ENCODE results near the gene AGMO.

AGMO gene

DNA sequence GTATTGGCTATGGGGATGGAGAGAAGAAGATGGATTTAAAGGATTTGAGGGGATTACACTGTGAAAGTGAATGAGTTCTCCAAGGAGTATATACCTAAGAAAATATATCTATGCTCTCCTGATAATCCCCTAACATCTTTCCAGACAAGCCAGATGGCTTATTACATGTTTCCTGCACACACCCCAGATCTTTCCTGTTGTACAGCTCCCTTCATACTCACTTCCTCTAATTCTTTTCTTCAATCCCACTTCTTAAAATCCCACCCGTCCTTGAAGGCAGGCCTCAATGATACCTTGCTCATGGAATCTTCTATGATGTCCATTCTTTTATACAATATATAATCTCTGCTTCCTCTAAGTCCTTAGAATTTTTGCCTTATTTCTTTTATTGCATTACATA is 342.1 kb downstream of the AGMO start:
- no peak for DNase-seq (ENCODE audit: low read depth in 3 of 3)

DNA sequence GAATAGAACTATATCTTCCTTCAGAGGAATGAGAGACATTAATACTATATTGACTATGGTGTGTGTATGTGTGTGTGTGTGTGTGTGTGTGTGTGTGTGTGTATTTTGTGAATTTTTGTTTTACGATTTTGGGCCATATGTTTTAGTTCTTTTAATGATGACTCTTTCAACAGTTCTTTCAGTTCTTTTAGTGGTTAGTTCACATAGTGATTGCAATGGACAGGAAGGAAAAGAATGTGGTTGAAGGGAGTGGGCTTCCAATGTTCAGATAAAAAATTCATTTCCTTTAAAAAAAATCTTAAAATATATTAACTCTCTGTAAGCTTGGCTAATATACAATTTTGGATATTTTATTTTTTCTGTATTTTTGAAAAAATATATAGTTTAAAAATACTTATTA is 343.6 kb downstream of the AGMO start:
- no peak for DNase-seq (ENCODE audit: low read depth in 3 of 3)

DNA sequence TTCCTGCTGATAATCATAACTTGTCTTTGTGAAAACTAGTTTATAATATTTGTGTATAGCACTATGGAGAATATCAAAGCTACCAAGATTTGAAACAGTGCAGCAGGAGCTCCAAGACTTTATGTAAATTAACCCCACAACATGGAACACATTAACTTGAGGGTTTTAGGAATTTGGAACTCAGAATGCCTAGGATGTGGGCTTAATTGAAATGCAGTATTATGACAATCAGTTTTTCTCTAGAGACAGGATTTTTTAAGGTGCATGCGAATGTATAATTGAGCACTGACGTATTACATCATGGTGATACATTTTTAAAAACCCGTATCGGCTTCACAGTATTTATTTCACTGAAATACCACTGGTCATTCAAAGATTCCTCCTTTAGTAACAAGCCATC is 346.2 kb downstream of the AGMO start:
- no peak for DNase-seq (ENCODE audit: low read depth in 3 of 3)

DNA sequence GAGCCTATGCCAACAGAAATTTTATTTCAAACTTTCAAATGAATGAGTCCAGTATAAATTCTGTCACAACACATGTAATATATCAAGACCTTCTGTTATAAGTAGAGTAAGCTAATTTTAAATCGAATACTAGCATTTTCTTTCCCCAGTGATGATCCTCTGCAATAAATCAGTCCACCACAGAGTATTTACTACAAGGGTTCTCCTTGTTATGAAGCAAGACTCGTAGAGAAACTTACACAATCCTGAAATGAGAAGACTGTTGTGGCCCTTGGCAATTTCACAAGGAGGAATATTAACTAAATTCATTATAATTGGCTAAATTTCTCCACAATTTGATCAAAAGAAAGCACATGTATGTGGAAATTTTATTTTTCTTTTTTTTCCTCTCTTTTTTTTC is 346.8 kb downstream of the AGMO start:
- DNase-seq (ENCODE audit: low read depth in 3 of 3), result no peak

DNA sequence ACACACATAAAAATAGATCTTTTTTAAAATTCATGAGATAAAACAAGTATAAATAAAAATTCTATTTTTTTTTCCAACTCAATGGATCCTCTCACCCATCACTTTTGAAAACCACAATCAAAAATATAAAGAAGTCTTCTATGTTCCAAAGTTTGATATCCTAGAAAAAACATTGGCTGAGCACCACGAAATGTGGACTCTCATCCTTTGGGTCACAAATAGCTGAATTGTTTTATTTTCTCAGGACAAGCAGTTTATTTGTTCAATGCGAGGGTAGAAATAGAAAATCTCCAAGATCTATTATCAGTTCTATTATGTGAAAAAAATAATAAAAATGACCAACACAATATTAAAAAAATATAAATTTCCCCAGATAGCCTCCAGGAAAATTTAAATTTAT is 348.7 kb downstream of the AGMO start:
- DNase-seq (ENCODE audit: low read depth in 3 of 3), result no peak

DNA sequence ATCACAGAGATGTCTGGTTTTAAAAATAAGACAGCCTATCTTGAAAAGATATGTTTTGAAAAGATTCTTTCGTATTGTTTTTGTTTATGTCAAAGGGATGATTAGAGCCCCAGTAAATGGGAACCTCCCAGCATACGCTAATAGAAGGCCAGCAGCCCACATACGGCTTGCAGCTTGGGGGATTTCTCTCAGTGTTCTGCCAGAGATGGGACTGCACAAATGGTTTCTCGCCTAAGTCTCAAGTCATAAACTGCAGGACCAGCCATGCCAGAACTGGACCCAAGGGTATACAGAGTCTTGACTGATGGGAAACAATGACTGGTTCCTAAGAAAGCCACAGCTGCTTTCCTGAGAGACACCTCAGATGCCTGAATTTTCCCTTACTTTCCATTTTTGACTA is 352.4 kb downstream of the AGMO start:
- DNase-seq (ENCODE audit: low read depth in 3 of 3), result no peak

DNA sequence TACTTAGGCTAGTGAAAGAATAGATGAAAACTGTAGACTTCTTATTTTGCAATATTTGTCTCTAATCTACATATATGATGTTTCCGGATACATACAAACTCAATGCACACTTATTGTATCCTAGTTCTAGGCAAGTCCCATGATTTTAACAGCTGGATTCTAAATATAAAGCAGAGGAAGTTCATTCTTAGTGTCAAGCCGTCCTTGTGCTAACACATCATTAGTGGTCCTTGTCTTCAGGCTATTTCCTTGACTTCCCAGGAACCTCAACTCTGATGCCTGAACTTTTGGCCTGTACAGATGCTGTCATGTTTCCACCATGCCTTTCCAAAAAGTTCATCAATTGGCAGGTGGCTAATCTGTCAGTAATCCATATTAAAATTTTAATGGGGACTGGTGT is 357.4 kb downstream of the AGMO start:
- DNase-seq (ENCODE audit: low read depth in 3 of 3), result no peak

DNA sequence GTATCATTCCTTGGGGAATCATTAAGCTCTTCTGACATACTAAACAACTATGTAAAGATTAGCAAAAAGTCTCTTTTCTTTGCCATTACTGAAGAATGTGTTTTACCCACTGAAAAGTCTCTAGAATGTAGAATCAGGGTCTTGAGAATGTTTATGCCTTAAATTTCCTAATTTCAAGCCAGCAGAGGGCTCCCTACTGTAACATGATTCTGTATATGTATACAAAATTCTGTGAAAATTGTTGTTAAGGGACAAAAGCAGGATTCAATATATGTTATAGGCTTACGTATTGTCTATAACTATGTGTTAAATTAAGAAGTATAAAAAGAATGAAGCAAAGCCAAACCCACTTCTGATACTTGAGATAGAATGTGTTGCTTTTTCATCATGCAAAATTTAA is 362.3 kb downstream of the AGMO start:
- no peak for DNase-seq (ENCODE audit: low read depth in 3 of 3)

DNA sequence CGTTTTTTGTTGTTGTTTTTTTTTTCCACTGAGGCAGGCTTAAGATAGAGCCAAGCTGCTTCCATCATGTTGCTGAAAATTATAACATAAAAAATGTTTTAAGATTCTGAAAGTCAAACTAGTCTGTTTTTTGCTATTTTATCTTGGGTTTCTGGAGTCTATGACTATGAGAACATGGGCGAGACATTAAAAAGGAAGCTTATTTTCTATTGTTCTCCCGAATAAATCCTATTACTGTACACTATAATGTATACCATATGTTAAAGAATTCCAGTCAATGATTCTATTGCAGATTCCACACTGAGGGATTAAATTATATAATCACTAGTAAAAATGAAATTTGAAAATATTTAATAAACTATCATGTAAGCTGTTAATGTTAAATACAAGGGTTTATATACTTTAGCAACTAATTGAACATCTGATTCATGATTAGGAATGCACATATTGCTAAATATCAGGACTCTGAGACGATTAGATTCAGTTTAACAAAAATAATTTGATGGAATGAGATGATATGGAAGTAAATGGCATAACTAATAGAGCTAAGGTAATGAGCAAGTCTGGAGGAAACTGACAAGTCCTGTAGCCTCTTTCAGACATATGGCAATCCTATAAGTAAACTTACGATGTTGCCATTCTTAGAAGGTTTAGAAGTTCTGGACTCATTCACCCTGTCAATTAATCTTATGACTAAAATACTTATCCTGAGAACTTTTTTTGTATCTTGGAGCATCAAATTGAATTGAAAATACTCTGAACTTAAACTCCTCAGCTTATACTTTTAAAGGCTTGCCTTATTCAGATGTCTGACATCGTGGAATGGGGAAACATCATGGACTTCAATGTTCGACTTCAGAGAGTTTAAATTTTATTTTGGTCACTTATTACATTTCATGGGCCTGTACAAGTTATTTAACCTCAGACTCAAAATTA is 364.5 kb downstream of the AGMO start:
- no peak for DNase-seq (ENCODE audit: low read depth in 3 of 3)

DNA sequence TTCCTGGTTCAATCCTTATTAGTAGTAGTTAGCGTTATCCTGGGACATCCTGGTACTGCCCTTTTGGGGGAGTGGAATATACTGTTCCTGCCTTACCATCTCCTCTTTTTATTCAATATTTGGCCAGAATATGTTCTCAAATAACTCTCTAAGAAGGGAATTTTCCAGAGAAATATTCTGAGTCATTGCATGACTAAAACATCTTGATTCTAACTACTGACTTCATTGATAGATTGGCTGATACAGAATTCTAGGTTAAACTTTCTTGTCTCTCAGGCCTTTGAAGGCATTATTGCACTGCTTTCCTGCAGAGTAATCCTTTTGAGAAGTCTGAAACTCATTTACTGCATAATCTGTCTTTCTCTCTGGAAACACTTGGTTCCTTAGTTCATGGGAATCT is 383.8 kb downstream of the AGMO start:
- no peak for DNase-seq (ENCODE audit: low read depth in 3 of 3)

DNA sequence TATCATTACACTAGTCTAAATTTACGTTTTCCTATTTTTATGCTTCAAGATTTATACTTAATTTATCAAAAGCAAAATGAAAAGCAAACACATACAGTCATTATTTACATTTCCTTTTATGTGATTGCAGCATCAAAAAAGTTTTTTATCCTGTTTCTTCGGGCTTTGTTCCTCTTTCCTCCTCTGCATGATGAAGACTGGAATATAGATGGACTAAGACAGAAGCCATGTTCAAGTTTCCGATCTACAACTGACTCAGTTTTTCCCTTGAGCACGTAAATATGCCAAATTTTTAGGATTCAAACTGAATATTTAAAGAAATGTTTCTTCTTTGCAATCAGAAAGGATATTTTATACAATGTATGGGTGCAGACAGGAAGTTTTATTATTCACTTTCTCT is 385.7 kb downstream of the AGMO start:
- DNase-seq (ENCODE audit: low read depth in 3 of 3), result no peak

DNA sequence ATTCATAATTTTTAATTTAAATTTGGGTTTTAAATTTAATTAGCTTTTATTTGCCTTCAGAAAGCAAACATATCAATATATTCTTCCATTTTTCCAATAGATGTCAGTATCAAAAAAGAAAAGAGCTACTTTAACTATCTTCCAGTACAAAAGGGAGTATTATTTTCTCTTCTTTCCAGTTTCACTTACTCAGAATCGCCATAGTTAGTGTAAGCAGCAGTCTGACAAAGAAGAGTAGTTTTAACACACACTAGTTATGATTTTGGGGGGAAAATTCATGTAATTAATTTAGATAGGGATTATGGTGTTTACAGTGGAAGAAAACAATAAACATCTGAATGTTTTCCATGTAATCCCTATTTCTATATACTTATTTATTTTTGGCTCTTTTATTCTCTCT is 386.7 kb downstream of the AGMO start:
- DNase-seq (ENCODE audit: low read depth in 3 of 3), result no peak

DNA sequence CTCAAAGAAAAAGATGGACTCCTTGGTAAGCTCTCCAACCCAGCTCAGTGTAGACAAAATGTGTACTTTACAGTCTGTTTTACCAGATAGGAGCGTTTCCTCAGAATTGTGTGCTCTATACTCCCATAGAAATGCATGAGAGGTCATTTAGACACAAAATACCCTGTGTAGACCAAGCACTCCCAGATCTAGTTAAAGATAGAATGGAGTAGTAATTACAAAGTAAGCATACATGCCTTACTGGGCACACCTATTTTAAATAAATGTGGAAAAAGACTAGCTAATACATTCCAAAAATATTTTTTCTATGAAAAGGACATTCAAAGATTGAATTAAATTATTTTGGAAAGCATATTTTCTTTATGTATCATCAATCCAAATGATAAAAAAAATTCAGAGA is 387.3 kb downstream of the AGMO start:
- no peak for DNase-seq (ENCODE audit: low read depth in 3 of 3)

DNA sequence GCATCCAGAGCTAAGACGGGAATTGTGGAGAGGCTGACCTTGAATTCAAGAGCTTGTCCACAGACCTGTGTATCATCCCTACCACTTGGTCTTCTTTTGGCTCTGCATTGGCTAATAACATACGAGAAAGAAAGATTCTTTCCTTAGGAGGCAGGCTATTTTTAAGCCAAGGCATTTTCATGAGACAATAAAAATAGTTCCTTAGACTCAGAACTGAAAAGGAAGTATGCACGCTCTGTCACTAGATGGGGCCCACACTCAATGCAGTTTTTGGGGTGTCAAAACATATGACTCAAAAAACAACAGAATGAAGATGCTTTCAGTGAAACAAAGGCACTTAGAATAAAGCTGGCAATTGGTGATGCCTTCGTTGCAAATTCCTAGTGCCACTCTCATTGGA is 393.3 kb downstream of the AGMO start:
- DNase-seq (ENCODE audit: low read depth in 3 of 3), result no peak

DNA sequence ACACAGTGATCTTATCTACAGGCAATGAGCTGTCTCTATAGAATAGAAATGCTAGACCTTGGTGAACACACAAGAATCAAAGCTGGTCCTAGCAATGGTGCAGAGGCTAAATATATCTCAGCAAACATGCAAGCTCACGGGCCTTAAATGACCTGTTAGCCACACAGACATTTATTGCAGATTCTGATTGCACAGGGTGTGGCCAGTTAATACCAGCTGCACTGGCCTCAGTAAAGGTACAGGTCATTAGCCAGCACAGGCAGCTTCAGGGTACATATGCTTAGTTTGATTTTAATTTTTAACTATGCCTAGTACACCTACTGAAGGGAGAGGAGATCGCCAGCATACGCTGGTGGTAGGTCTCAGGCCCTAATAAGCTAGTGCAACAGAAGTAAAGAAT is 393.9 kb downstream of the AGMO start:
- DNase-seq (ENCODE audit: low read depth in 3 of 3), result no peak

DNA sequence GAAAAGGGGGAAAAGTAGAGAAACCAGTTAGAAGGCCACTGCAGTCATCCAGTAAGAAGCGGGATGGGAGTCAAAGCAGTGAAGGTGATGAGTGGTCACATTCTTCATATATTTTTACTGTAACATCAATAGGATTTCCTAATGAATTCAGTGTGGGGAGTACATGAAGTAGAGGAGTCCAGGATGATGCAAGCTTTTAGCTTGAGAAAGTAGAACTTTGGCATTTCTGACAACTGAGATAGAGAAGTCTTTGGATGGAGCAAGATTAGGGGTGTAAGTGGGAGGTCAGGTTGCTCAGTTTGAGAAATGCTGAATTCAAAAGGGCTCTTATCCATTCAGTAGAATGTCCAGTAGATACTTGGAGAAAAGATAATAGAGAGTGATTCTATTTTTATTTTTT is 395.2 kb downstream of the AGMO start:
- no peak for DNase-seq (ENCODE audit: low read depth in 3 of 3)

DNA sequence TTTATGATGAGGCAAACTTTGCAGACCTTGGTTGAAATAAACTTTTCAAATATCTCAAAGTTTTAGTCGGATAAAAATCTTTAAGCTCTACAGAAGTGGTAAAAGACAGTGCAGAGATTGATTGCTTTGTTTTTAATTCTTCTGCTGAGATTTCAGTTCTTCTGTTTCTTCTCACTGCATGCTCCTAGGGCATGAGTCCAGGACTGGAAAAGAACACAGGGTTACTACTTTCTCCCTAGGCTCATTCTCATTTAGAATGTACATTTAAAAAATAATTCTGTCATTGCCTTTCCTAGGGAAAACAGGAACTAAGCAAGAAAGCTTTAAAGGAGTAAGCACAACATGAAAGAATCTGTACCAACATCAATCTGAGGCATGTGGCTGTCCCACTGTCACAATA is 402.6 kb downstream of the AGMO start:
- DNase-seq (ENCODE audit: low read depth in 3 of 3), result no peak

DNA sequence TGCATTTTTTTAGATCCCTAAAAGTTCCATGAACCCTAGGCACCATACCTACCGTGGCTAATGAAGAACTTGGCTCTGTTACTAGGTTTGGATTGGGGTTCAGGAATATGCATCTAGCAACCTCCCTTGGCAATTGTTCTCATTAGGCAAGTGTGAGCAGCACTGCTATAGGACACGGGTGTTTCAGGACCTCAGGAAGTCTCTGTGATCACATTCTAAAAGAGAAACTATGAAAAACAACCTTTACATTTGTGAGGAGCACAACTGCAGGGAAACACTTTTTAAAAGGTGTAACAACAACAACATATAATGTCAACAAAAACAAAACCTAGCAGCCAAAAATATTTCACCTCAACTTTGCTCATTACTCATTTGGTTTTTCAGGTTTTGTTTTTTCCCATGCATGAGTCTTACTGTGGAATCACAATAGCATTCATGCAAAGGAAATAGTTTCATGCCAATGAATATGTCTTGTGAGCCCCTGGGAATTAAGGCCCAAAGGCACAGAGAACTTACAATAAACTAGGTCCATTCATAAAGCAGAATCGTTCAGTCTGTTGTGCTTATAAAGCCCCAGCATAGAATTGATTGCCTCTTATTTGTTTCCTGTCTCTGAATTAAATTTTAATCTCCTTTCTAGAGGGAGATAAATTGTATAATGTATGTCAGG is 403.5 kb downstream of the AGMO start:
- DNase-seq (ENCODE audit: low read depth in 3 of 3), result no peak

All from stimulated activated CD4-positive, alpha-beta T cell treated with anti-CD3 and anti-CD28 coated beads, TNF-alpha, amount 100 ng/mL, for 4 hours (primary cell).